ENCODE results near the gene KDM4C. TPM values are rescaled to one million over a fixed set of nuclear protein-coding genes. Genes with fewer than 3 reads are reported as not detected.

The KDM4C gene
- total and polyA plus RNA-seq, 12 donors: 6.1 to 18.2 (median 14.6) TPM

- Histone ChIP-seq H3K36me3 (no peaks in the 10 kb centered on the region), H3K4me1 (peaks cover 0 to 44% (median 10%) of the 10 kb centered on the region in 9 donors), H3K9me3 (no peaks in the 10 kb centered on the region), H3K4me3 (no peak overlapping the region), H3K27ac (no peak overlapping the region), H3K27me3 (no peaks in the 10 kb centered on the region)
- DNase-seq (no peak), ATAC-seq (no peak)
- intact Hi-C loops (cut with DNase I): no loop called here
- TF ChIP-seq, protein P1, sequence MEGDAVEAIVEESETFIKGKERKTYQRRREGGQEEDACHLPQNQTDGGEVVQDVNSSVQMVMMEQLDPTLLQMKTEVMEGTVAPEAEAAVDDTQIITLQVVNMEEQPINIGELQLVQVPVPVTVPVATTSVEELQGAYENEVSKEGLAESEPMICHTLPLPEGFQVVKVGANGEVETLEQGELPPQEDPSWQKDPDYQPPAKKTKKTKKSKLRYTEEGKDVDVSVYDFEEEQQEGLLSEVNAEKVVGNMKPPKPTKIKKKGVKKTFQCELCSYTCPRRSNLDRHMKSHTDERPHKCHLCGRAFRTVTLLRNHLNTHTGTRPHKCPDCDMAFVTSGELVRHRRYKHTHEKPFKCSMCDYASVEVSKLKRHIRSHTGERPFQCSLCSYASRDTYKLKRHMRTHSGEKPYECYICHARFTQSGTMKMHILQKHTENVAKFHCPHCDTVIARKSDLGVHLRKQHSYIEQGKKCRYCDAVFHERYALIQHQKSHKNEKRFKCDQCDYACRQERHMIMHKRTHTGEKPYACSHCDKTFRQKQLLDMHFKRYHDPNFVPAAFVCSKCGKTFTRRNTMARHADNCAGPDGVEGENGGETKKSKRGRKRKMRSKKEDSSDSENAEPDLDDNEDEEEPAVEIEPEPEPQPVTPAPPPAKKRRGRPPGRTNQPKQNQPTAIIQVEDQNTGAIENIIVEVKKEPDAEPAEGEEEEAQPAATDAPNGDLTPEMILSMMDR (IDR thresholded peaks at IDR 0.05): no peak
- 79 to 81% methylated on average over 3 of the region's 3 CpGs for WGBS, 2 donors
Measured at GRCh38 chr9:6929441-6930215, 171.9 kb downstream of the KDM4C start.

DNA sequence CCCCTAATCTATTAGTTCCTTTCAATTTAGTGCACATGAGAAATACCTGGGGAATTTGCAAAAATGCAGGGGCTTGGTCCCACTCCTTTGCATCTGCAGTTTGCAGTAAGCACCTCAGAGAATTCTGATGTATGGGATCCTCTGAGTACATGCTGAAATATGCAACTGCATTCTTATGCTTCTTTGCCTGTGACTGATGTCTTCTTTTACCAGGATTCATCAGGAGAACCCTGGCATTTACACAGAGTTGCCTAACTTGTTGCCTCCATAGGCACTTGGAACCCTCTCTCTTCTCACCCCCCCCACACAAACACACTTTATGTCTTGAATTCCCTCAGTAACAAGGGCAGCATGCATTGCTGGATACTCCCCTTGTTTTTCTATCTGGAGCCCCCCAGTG, 173.1 kb downstream of the KDM4C start:
- Histone ChIP-seq H3K27ac (no peak overlapping the region), H3K27me3 (no peaks in the 10 kb centered on the region), H3K36me3 (no peaks in the 10 kb centered on the region), H3K4me3 (no peak overlapping the region), H3K9me3 (no peaks in the 10 kb centered on the region), H3K4me1 (peaks cover 0 to 38% (median 10%) of the 10 kb centered on the region in 9 donors)
- no peak for ATAC-seq
- no peak for DNase-seq
- TF ChIP-seq, protein P1 (IDR thresholded peaks at IDR 0.05): no peak
- intact Hi-C loops (cut with DNase I): no loop called here

DNA sequence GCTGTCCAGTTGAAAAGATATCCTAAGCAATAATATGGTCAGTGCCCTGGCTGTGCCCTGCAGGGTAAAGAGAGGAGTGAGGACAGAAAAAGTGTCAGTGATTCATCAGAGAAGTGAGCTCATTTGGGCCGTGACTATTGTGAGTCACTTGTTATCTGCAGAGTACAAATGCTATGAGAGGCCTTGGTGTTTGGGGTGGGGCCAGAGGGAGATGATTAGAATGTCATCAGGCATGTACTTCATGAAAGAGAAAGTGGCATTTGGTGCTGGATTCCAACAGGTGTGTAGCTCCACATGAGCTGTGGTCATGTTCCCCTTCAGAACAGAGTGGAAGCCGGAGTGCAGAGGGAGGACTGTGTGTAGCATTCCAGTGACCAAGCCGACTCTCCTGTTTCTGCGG, 174.1 kb downstream of the KDM4C start:
- 44 to 59% methylated on average over 4 of the region's 4 CpGs for WGBS, 2 donors
- intact Hi-C loops (cut with DNase I): no loop called here
- ATAC-seq: peak; percentile 38 to 96 (median 86)
- peak in 1 of 2 donors; percentile 54 for DNase-seq
- TF ChIP-seq, protein P1 (IDR thresholded peaks at IDR 0.05): no peak
- Histone ChIP-seq H3K4me3 (no peak overlapping the region), H3K4me1 (peaks cover 0 to 38% (median 10%) of the 10 kb centered on the region in 9 donors), H3K9me3 (no peaks in the 10 kb centered on the region), H3K27me3 (no peaks in the 10 kb centered on the region), H3K36me3 (no peaks in the 10 kb centered on the region), H3K27ac (peak overlapping the region in 4 of 10 donors; percentile 3 to 36 (median 17))

DNA sequence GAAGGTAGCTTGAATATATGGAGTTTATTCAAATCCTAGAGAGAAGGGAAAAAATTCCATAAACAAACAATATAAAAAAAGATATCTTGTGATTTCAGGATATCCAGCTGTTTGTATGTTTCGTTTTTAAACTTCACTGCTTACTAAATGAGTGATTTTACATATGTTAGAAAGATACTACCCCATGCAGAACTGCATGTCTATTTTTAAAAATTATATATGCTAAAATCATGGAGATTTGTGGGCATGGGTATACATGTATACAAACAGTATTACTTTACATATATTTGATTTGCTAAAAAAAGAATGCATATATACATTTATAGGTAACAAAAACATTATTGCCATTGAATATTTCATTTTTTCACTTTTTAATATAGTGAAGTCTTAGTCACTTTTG, 178.3 kb downstream of the KDM4C start:
- intact Hi-C loops (cut with DNase I): no loop called here
- Histone ChIP-seq H3K4me1 (peaks cover 0 to 49% (median 6%) of the 10 kb centered on the region in 9 donors), H3K36me3 (no peaks in the 10 kb centered on the region), H3K27ac (no peak overlapping the region), H3K9me3 (no peaks in the 10 kb centered on the region), H3K27me3 (no peaks in the 10 kb centered on the region), H3K4me3 (no peak overlapping the region)
- WGBS, 2 donors: 64 to 82% methylated on average over 1 of the region's 1 CpG
- TF ChIP-seq, protein P1 (IDR thresholded peaks at IDR 0.05): no peak
- ATAC-seq (no peak), DNase-seq (no peak)
